SK-N-SH (cell line): ENCODE results near the gene ZNF502. TPM values are rescaled to one million over a fixed set of nuclear protein-coding genes. Genes with fewer than 3 reads are reported as not detected.

Source experiments
- CTCF ChIA-PET: fragments of 300-600, 350-600 bp; formaldehyde crosslinking; extraction: SDS; loops from one replicate; lab custom pipeline; 2021; lab: Yijun Ruan, JAX
- POLR2A ChIA-PET: fragments of 350-600 bp; sonication (Branson Sonifier 250); formaldehyde crosslinking; extraction: SDS; loops from one replicate; lab custom pipeline; 2020; ENCODE audit warnings: antibody characterized with exemption, inconsistent platforms; lab: Yijun Ruan, JAX
- DNase-seq: peaks from one replicate; pipeline ENCODE4 v3.0.0; 2012
- H2AFZ ChIP-seq: fragments of 200-600 bp; sonication (generic); 2 replicates; pipeline ENCODE4 v1.8.1; 2016; ENCODE audit warnings: antibody characterized with exemption, mild to moderate bottlenecking, low read depth
- H3F3A ChIP-seq: fragments of 200-600 bp; sonication (generic); replicated peaks from 2 replicates; pipeline ENCODE3; 2016; ENCODE audit warnings: antibody characterized with exemption, mild to moderate bottlenecking; ENCODE audit not compliant: insufficient read depth
- H3K27ac ChIP-seq, 2 experiments: fragments of 200-500 bp in 1 of 2; fragments of 200-600 bp in 1 of 2; sonication (Bioruptor generic) in 1 of 2; sonication (generic), shearing (Covaris generic) in 1 of 2; 2 replicates each; pipeline versions ENCODE4 v1.5.1 to v1.6.1; 2014 to 2016; ENCODE audit warnings: low read depth in 2 of 2, inconsistent platforms in 1 of 2, low read length in 1 of 2, mild to moderate bottlenecking in 1 of 2, mixed read lengths in 1 of 2
- H3K27me3 ChIP-seq: fragments of 200-600 bp; sonication (generic), shearing (Covaris generic); 2 replicates; pipeline ENCODE4 v1.6.1; 2016; ENCODE audit warnings: mixed run types; ENCODE audit not compliant: insufficient read depth
- H3K36me3 ChIP-seq, 2 experiments: fragments of 200-500 bp in 1 of 2; fragments of 200-600 bp in 1 of 2; sonication (Bioruptor generic) in 1 of 2; sonication (generic) in 1 of 2; replicated peaks in 1 of 2; 2 replicates each; pipeline versions ENCODE3 to v1.5.1; 2014 to 2016; ENCODE audit warnings: low read length in 1 of 2, mild to moderate bottlenecking in 1 of 2; ENCODE audit not compliant: insufficient read depth in 2 of 2, control insufficient read depth in 1 of 2
- H3K4me1 ChIP-seq, 2 experiments: fragments of 200-500 bp in 1 of 2; fragments of 200-600 bp in 1 of 2; sonication (Bioruptor generic) in 1 of 2; sonication (generic), shearing (Covaris generic) in 1 of 2; 2 replicates each; pipeline versions ENCODE4 v1.5.1 to v1.6.1; 2014 to 2016; ENCODE audit warnings: low read depth in 1 of 2, low read length in 1 of 2, mixed run types in 1 of 2; ENCODE audit not compliant: insufficient read depth in 2 of 2, control insufficient read depth in 1 of 2
- H3K4me2 ChIP-seq: fragments of 200-600 bp; sonication (generic), shearing (Covaris generic); 2 replicates; pipeline ENCODE4 v1.6.1; 2017; ENCODE audit warnings: mixed run types
- H3K4me3 ChIP-seq, 2 experiments: fragments of 200-500 bp in 1 of 2; fragments of 200-600 bp in 1 of 2; sonication (Bioruptor generic) in 1 of 2; sonication (generic), shearing (Covaris generic) in 1 of 2; 2 replicates each; pipeline versions ENCODE4 v1.5.1 to v1.8.1; 2014 to 2016; ENCODE audit warnings: low read depth in 2 of 2, inconsistent platforms in 1 of 2, low read length in 1 of 2, mild to moderate bottlenecking in 1 of 2, mixed read lengths in 1 of 2, moderate library complexity in 1 of 2
- H3K79me2 ChIP-seq: fragments of 200-600 bp; sonication (generic); 2 replicates; pipeline ENCODE4 v1.8.1; 2017; ENCODE audit warnings: mild to moderate bottlenecking; ENCODE audit not compliant: insufficient read depth
- H3K9ac ChIP-seq: fragments of 200-600 bp; sonication (generic); 2 replicates; pipeline ENCODE4 v1.6.1; 2017; ENCODE audit warnings: mixed run types
- H3K9me2 ChIP-seq: fragments of 200-600 bp; sonication (generic); 2 replicates; pipeline ENCODE4 v1.6.1; 2017; ENCODE audit warnings: mixed run types
- H3K9me3 ChIP-seq: fragments of 200-600 bp; sonication (generic); 2 replicates; pipeline ENCODE4 v1.6.1; 2017; ENCODE audit warnings: mixed run types, mild to moderate bottlenecking, moderate library complexity
- H4K20me1 ChIP-seq: fragments of 200-600 bp; sonication (generic); 2 replicates; pipeline ENCODE4 v1.6.1; 2017; ENCODE audit warnings: mild to moderate bottlenecking, mixed run types; ENCODE audit not compliant: insufficient read depth
- CHD2 ChIP-seq: fragments of 150-350 bp; IDR thresholded peaks from 2 replicates; pipeline ENCODE4 v1.6.1; 2018; ENCODE audit warnings: low read length; ENCODE audit not compliant: partially characterized antibody
- CTCF ChIP-seq: fragments of 200-600 bp; sonication (generic); IDR thresholded peaks from 2 replicates; pipeline ENCODE4 v1.6.1; 2017; ENCODE audit warnings: antibody characterized with exemption, mild to moderate bottlenecking, moderate library complexity
- ELF1 ChIP-seq: IDR thresholded peaks from 2 replicates; pipeline ENCODE4 v1.4.0; 2012
- EP300 ChIP-seq, 2 experiments: IDR thresholded peaks; 2 replicates each; pipeline versions ENCODE4 v1.4.0 to v1.6.1; 2012; ENCODE audit warnings: borderline replicate concordance in 1 of 2, low read depth in 1 of 2, low read length in 1 of 2
- EZH2phosphoT487 ChIP-seq: fragments of 200-600 bp; sonication (generic); IDR thresholded peaks from 2 replicates; pipeline ENCODE4 v1.6.1; 2017; ENCODE audit warnings: low read depth, mixed run types, mild to moderate bottlenecking, antibody characterized with exemption, moderate library complexity, borderline replicate concordance
- FOSL2 ChIP-seq: IDR thresholded peaks from 2 replicates; pipeline ENCODE4 v1.4.0; 2012; ENCODE audit warnings: low read depth, mild to moderate bottlenecking, moderate library complexity, borderline replicate concordance
- FOXM1 ChIP-seq: IDR thresholded peaks from 2 replicates; pipeline ENCODE4 v1.4.0; 2012; ENCODE audit warnings: low read depth, mild to moderate bottlenecking
- GABPA ChIP-seq: IDR thresholded peaks from 2 replicates; pipeline ENCODE4 v1.4.0; 2012; ENCODE audit warnings: low read depth, mild to moderate bottlenecking
- IRF3 ChIP-seq: fragments of 150-350 bp; IDR thresholded peaks from 2 replicates; pipeline ENCODE4 v1.6.1; 2016; ENCODE audit warnings: mild to moderate bottlenecking, low read depth, low read length
- MAX ChIP-seq: IDR thresholded peaks from 2 replicates; pipeline ENCODE4 v1.4.0; 2012; ENCODE audit warnings: low read depth
- MEF2A ChIP-seq: IDR thresholded peaks from 2 replicates; pipeline ENCODE4 v1.4.0; 2012; ENCODE audit warnings: low read depth, borderline replicate concordance
- MXI1 ChIP-seq: IDR thresholded peaks from 2 replicates; pipeline ENCODE4 v1.6.1; 2012; ENCODE audit warnings: mild to moderate bottlenecking, low read depth, low read length, improper control_type of control experiment
- NFIC ChIP-seq: IDR thresholded peaks from 2 replicates; pipeline ENCODE4 v1.4.0; 2012; ENCODE audit warnings: borderline replicate concordance
- NRF1 ChIP-seq: IDR thresholded peaks from 2 replicates; pipeline ENCODE4 v1.6.1; 2012; ENCODE audit warnings: low read depth, mild to moderate bottlenecking, low read length
- POLR2AphosphoS5 ChIP-seq: IDR thresholded peaks from 2 replicates; pipeline ENCODE4 v1.6.1; 2012; ENCODE audit warnings: low read depth, low read length
- RAD21 ChIP-seq: IDR thresholded peaks from 2 replicates; pipeline ENCODE4 v1.6.1; 2012; ENCODE audit warnings: mild to moderate bottlenecking, low read length
- RCOR1 ChIP-seq: fragments of 150-350 bp; IDR thresholded peaks from 2 replicates; pipeline ENCODE4 v1.6.1; 2017; ENCODE audit warnings: antibody characterized with exemption, low read length
- RFX5 ChIP-seq: IDR thresholded peaks from 2 replicates; pipeline ENCODE4 v1.6.1; 2012; ENCODE audit warnings: mild to moderate bottlenecking, improper control_type of control experiment, low read length
- RXRA ChIP-seq: IDR thresholded peaks from 2 replicates; pipeline ENCODE4 v1.4.0; 2012; ENCODE audit warnings: low read depth, mild to moderate bottlenecking, borderline replicate concordance
- SIN3A ChIP-seq: IDR thresholded peaks from 2 replicates; pipeline ENCODE4 v1.6.1; 2012; ENCODE audit warnings: low read depth, mild to moderate bottlenecking, low read length, moderate library complexity, borderline replicate concordance
- SMC3 ChIP-seq: IDR thresholded peaks from 2 replicates; pipeline ENCODE4 v1.6.1; 2012; ENCODE audit warnings: low read depth, low read length, improper control_type of control experiment
- TAF1 ChIP-seq: IDR thresholded peaks from 2 replicates; pipeline ENCODE4 v1.6.1; 2012; ENCODE audit warnings: low read depth, mild to moderate bottlenecking, low read length, moderate library complexity, borderline replicate concordance
- USF2 ChIP-seq: fragments of 150-350 bp; IDR thresholded peaks from 2 replicates; pipeline ENCODE4 v1.6.1; 2017; ENCODE audit warnings: antibody characterized with exemption, low read length, low read depth, borderline replicate concordance
- YY1 ChIP-seq: IDR thresholded peaks from 2 replicates; pipeline ENCODE4 v1.4.0; 2012; ENCODE audit warnings: low read depth, mild to moderate bottlenecking
- WGBS: methylation state at CpG from one replicate; pipeline ENCODE4 v1.1.6; 2017; ENCODE audit warnings: low lambda C conversion rate; 5-methylcytosine and 5-hydroxymethylcytosine counted together
- polyA plus RNA-seq, 3 experiments: library from polyadenylated mRNA; depleted of rRNA; stranded (reverse); fragments of >200 nt; gene quantifications; 2 replicates each; pipeline ENCODE4 v1.2.3, GENCODE V29; 2012

Gene ZNF502
- 2.1 and 3.2 TPM in 2 replicates for polyA plus RNA-seq (2012; rRNA removed)
- polyA plus RNA-seq (2012; cell fraction: cytosol; rRNA removed) = 2.6 and 2.7 TPM in 2 replicates
- polyA plus RNA-seq (2012; cell fraction: nucleus; rRNA removed) = 6.1 and 10.9 TPM in 2 replicates

- TF ChIP-seq YY1 (no peak), ELF1 (peak; percentile 63), MXI1 (peak; percentile 72; the same call in 1 of the 2 replicates), NFIC (peak; percentile 80), RFX5 (no peak), FOSL2 (no peak), SMC3 (0 out of 2 replicates have a peak, but pooled peaks have one; percentile 10), RCOR1 (no peak), POLR2AphosphoS5 (peak; percentile 83), MAX (peak; percentile 88), USF2 (no peak), GABPA (peak; percentile 97), NRF1 (peak; percentile 70), FOXM1 (no peak), IRF3 (no peak), RXRA (no peak), TAF1 (peak; percentile 69; the same call in 1 of the 2 replicates), SIN3A (peak; percentile 41; the same call in 1 of the 2 replicates), CHD2 (peak; percentile 85), CTCF (peak; percentile 35), RAD21 (peak; percentile 34), EP300 (IDR thresholded peaks at IDR 0.05; ENCODE audit: borderline replicate concordance in 1 of 2, low read depth in 1 of 2, low read length in 1 of 2) (no peak), EZH2phosphoT487 (no peak), MEF2A (no peak)
- WGBS = 1% methylated on average over 17 of the region's 36 CpGs
Measured at GRCh38 chr3:44712455-44713075, at the start of gene ZNF502. Gene ZNF502, plus strand, starts transcription at chr3:44712660. Its CDS starts 7,602 bp downstream, at chr3:44720262.

More at GRCh38 chr3:44712455-44713075, at the start of gene ZNF502:
- no peaks in the 10 kb centered on the region for H3K27me3 ChIP-seq
- H3K4me1 ChIP-seq = peaks cover 0 to 2% of the 10 kb centered on the region in 2 experiments; a peak in 1 of 4 replicates
- H3K27ac ChIP-seq = peak within 1 kb of the TSS; percentile 43 to 81; a peak in 3 of 4 replicates
- no peaks in the 10 kb centered on the region for H3K9me2 ChIP-seq
- peak; percentile 91 for DNase-seq
- CTCF ChIA-PET = interaction anchor here (0.6 to 3.1 kb wide), 10 partner anchors 10 to 645 kb away, joined by 3 to 23 read pairs (median 3); partner anchors contain the start of gene ZNF501
- H4K20me1 ChIP-seq = no peaks in the 10 kb centered on the region
- no peaks in the 10 kb centered on the region for H3F3A ChIP-seq
- H3K9ac ChIP-seq = peak within 1 kb of the TSS; percentile 63
- H2AFZ ChIP-seq = peak within 1 kb of the TSS; percentile 97
- H3K4me2 ChIP-seq = peak within 1 kb of the TSS; percentile 76
- peak within 1 kb of the TSS; percentile 94 to 95 for H3K4me3 ChIP-seq
- POLR2A ChIA-PET = interaction anchor here (0.9 to 2.5 kb wide), 4 partner anchors 17 to 250 kb away, joined by 3 to 34 read pairs (median 6); partner anchors contain the start of genes KIAA1143, KIF15, ZKSCAN7 and ZNF501
- peaks cover 15% of the 10 kb centered on the region for H3K9me3 ChIP-seq
- peaks cover 7 to 27% of the 10 kb centered on the region in 2 experiments for H3K36me3 ChIP-seq
- H3K79me2 ChIP-seq = peaks cover 12% of the 10 kb centered on the region; the same call in 1 of the 2 replicates
